Fibroblast of lung (primary cell): ENCODE measurements around the gene NOX4. TPM values are rescaled to one million over a fixed set of nuclear protein-coding genes. Genes with fewer than 3 reads are reported as not detected.

Experiments
- DNase-seq, 2 donors: peaks; one replicate each; pipeline versions ENCODE4 v3.0.0 to v3.0.0-alpha.2; 2010; ENCODE audit warnings: low read depth in 2 of 2
- H2AFZ ChIP-seq: 2 replicates; pipeline ENCODE4 v1.5.1; 2012; ENCODE audit warnings: low read length, control low read depth, inconsistent platforms
- H3K27ac ChIP-seq: 2 replicates; pipeline ENCODE4 v1.5.1; 2011; ENCODE audit warnings: low read length, control low read depth; ENCODE audit not compliant: insufficient read depth
- H3K27me3 ChIP-seq: 2 replicates; pipeline ENCODE4 v1.5.1; 2011; ENCODE audit warnings: mild to moderate bottlenecking, low read length; ENCODE audit not compliant: control insufficient read depth, insufficient read depth
- H3K36me3 ChIP-seq: 2 replicates; pipeline ENCODE4 v1.5.1; 2011; ENCODE audit warnings: low read length; ENCODE audit not compliant: control insufficient read depth, insufficient read depth
- H3K4me1 ChIP-seq: 2 replicates; pipeline ENCODE4 v1.5.1; 2011; ENCODE audit warnings: low read length; ENCODE audit not compliant: control insufficient read depth, insufficient read depth; ENCODE audit errors: extremely low read depth
- H3K4me2 ChIP-seq: 2 replicates; pipeline ENCODE4 v1.5.1; 2011; ENCODE audit warnings: low read length, control low read depth; ENCODE audit not compliant: insufficient read depth; ENCODE audit errors: extremely low read depth
- H3K4me3 ChIP-seq, 4 experiments: fragments of 200-600 bp in 1 of 4; sonication (generic) in 1 of 4; replicated peaks in 1 of 4; 2 replicates each; pipeline ENCODE4 v1.5.1; 2011 to 2016; ENCODE audit warnings: low read length in 4 of 4, low read depth in 3 of 4, mild to moderate bottlenecking in 3 of 4, control low read depth in 2 of 4, inconsistent platforms in 1 of 4, mixed read lengths in 1 of 4; ENCODE audit not compliant: insufficient read depth in 1 of 4; ENCODE audit errors: control extremely low read depth in 1 of 4
- H3K79me2 ChIP-seq: 2 replicates; pipeline ENCODE4 v1.5.1; 2012; ENCODE audit warnings: mild to moderate bottlenecking, low read length, inconsistent platforms; ENCODE audit not compliant: control insufficient read depth, insufficient read depth
- H3K9ac ChIP-seq: 2 replicates; pipeline ENCODE4 v1.5.1; 2011; ENCODE audit warnings: mild to moderate bottlenecking, low read length, control low read depth; ENCODE audit not compliant: insufficient read depth
- H3K9me3 ChIP-seq: 2 replicates; pipeline ENCODE4 v1.5.1; 2012; ENCODE audit warnings: low read depth, low read length; ENCODE audit not compliant: control insufficient read depth, insufficient read depth
- H4K20me1 ChIP-seq: 2 replicates; pipeline ENCODE4 v1.5.1; 2011; ENCODE audit warnings: low read length; ENCODE audit not compliant: control insufficient read depth, insufficient read depth; ENCODE audit errors: extremely low read depth
- CTCF ChIP-seq, 2 donors: IDR thresholded peaks in 1 of 2; conservative IDR thresholded peaks in 1 of 2; 1 replicate in 1 of 2; 2 replicates in 1 of 2; pipeline ENCODE4 v1.5.1; 2011 to 2012; ENCODE audit warnings: low read length in 2 of 2, control low read depth in 1 of 2, inconsistent platforms in 1 of 2, low read depth in 1 of 2, mild to moderate bottlenecking in 1 of 2
- EZH2 ChIP-seq: IDR thresholded peaks from 2 replicates; pipeline ENCODE4 v1.5.1; 2012; ENCODE audit warnings: low read length, control low read depth, mild to moderate bottlenecking; ENCODE audit errors: missing control alignments
- polyA plus RNA-seq, 2 donors: library from polyadenylated mRNA; depleted of rRNA in 1 of 2; stranded (reverse) in 1 of 2; unstranded in 1 of 2; fragments of >200 nt; gene quantifications; 2 replicates each; pipeline ENCODE4 v1.2.1, GENCODE V29; 2011 to 2012; ENCODE audit warnings: missing spikeins in 1 of 2
- total RNA-seq: library from RNA; depleted of rRNA; stranded (reverse); fragments of >200 nt; gene quantifications from 2 replicates; pipeline ENCODE4 v1.2.1, GENCODE V29; 2014

Gene NOX4
- total and polyA plus RNA-seq, 2 donors (not counting 1 experiment from before 2014, with no cell fraction given), result 0.49 to 0.50 TPM

- Histone ChIP-seq H3K36me3 (no peaks in the 10 kb centered on the region), H3K9ac (no peak overlapping the region), H3K4me2 (no peak overlapping the region), H4K20me1 (no peaks in the 10 kb centered on the region), H3K27me3 (no peaks in the 10 kb centered on the region), H3K79me2 (no peaks in the 10 kb centered on the region), H2AFZ (no peak overlapping the region), H3K27ac (no peak overlapping the region), H3K4me3 (no peak overlapping the region), H3K4me1 (no peaks in the 10 kb centered on the region), H3K9me3 (no peaks in the 10 kb centered on the region)
- TF ChIP-seq EZH2 (no peak), CTCF (conservative IDR thresholded peaks at IDR 0.05 in 1 of 2, IDR thresholded peaks at IDR 0.05 in 1 of 2; ENCODE audit: low read depth in 1 of 2, low read length in 2 of 2) (no peak)
- peak; percentile 50 to 99 for DNase-seq
Observed at GRCh38 chr11:89495951-89496350, 4.8 kb upstream of the NOX4 start.

- Histone ChIP-seq H3K36me3 (no peaks in the 10 kb centered on the region), H3K4me2 (no peak overlapping the region), H2AFZ (no peak overlapping the region), H3K4me3 (no peak overlapping the region), H3K79me2 (no peaks in the 10 kb centered on the region), H3K27ac (no peak overlapping the region), H3K9ac (no peak overlapping the region), H4K20me1 (no peaks in the 10 kb centered on the region), H3K4me1 (no peaks in the 10 kb centered on the region), H3K9me3 (no peaks in the 10 kb centered on the region), H3K27me3 (no peaks in the 10 kb centered on the region)
- no peak for DNase-seq
- TF ChIP-seq CTCF (conservative IDR thresholded peaks at IDR 0.05 in 1 of 2, IDR thresholded peaks at IDR 0.05 in 1 of 2; ENCODE audit: low read depth in 1 of 2, low read length in 2 of 2), result no peak
- TF ChIP-seq EZH2, result no peak
Observed at GRCh38 chr11:89493431-89493830, 2.3 kb upstream of the NOX4 start.

- Histone ChIP-seq H2AFZ (peak overlapping the region; percentile 79), H3K27me3 (no peaks in the 10 kb centered on the region), H3K79me2 (no peaks in the 10 kb centered on the region), H3K4me3 (peak overlapping the region; percentile 42 to 67 (median 61)), H4K20me1 (no peaks in the 10 kb centered on the region), H3K9ac (no peak overlapping the region), H3K4me1 (no peaks in the 10 kb centered on the region), H3K36me3 (no peaks in the 10 kb centered on the region), H3K27ac (no peak overlapping the region), H3K4me2 (peak overlapping the region; percentile 84), H3K9me3 (no peaks in the 10 kb centered on the region)
- peak in 1 of 2 donors; percentile 9 for DNase-seq
- TF ChIP-seq EZH2, result no peak
- TF ChIP-seq CTCF (conservative IDR thresholded peaks at IDR 0.05 in 1 of 2, IDR thresholded peaks at IDR 0.05 in 1 of 2; ENCODE audit: low read depth in 1 of 2, low read length in 2 of 2), result no peak
Observed at GRCh38 chr11:89490602-89490980, 584 bp downstream of the NOX4 start.
